Thyroid gland (tissue), 4 donors: ENCODE results near the gene MRGPRF.

ENCODE experiments used
- CTCF ChIP-seq, 6 experiments: fragments of 200-600 bp in 3 of 6; fragments of 450-650 bp in 3 of 6; sonication (generic) in 3 of 6; IDR thresholded peaks; one replicate each; pipeline ENCODE4 v1.5.1; 2016 to 2019; ENCODE audit warnings: antibody characterized with exemption in 6 of 6, mild to moderate bottlenecking in 2 of 6, inconsistent platforms in 1 of 6, moderate library complexity in 1 of 6
- POLR2A ChIP-seq, 2 donors: fragments of 450-650 bp; IDR thresholded peaks; one replicate each; pipeline ENCODE4 v1.6.1; 2017; ENCODE audit warnings: antibody characterized with exemption in 2 of 2, mild to moderate bottlenecking in 2 of 2, moderate library complexity in 1 of 2

- TF ChIP-seq POLR2A (IDR thresholded peaks at IDR 0.05) = no peak
- no peak for TF ChIP-seq CTCF (IDR thresholded peaks at IDR 0.05)
These were observed 46.9 kb upstream of the MRGPRF start for GRCh38 chr11:69059985-69060384.
